HL-60 (cell line): Measurements from ENCODE around the gene GOLGB1.

ENCODE experiments used
- DNase-seq, 2 experiments: peaks; one replicate each; pipeline ENCODE4 v3.0.0-alpha.2; 2010 to 2020; ENCODE audit warnings: low read depth in 1 of 2, low spot score in 1 of 2
- H3K27ac ChIP-seq: fragments of 250-450 bp; sonication (Bioruptor Pico); replicated peaks from 2 replicates; pipeline ENCODE4 v1.5.1; 2020; ENCODE audit warnings: mild to moderate bottlenecking, moderate library complexity
- H3K27me3 ChIP-seq: fragments of 250-450 bp; sonication (Bioruptor Pico); 2 replicates; pipeline ENCODE4 v1.5.1; 2021; ENCODE audit warnings: mild to moderate bottlenecking, moderate library complexity; ENCODE audit not compliant: insufficient read depth, poor library complexity, severe bottlenecking
- H3K4me3 ChIP-seq: replicated peaks from 2 replicates; pipeline ENCODE4 v1.5.1; 2011; ENCODE audit warnings: mild to moderate bottlenecking, control low read depth, low read length; ENCODE audit not compliant: insufficient read depth
- CTCF ChIP-seq: IDR thresholded peaks from one replicate; pipeline ENCODE4 v1.5.1; 2011; ENCODE audit warnings: low read length, control low read depth, inconsistent platforms; ENCODE audit not compliant: insufficient read depth
- GABPA ChIP-seq: IDR thresholded peaks from 2 replicates; pipeline ENCODE4 v1.6.1; 2012; ENCODE audit warnings: low read depth
- POLR2AphosphoS5 ChIP-seq: IDR thresholded peaks from 2 replicates; pipeline ENCODE4 v1.6.1; 2012; ENCODE audit warnings: low read depth
- REST ChIP-seq: IDR thresholded peaks from 2 replicates; pipeline ENCODE4 v1.6.1; 2012; ENCODE audit warnings: low read depth; ENCODE audit not compliant: insufficient replicate concordance
- SPI1 ChIP-seq: IDR thresholded peaks from 2 replicates; pipeline ENCODE4 v1.6.1; 2012; ENCODE audit warnings: low read depth, mild to moderate bottlenecking, borderline replicate concordance

Gene GOLGB1

GRCh38 chr3:121648219-121648958 is 101.2 kb downstream of the GOLGB1 start:
- TF ChIP-seq CTCF: no peak
- no peak for TF ChIP-seq GABPA
- no peak for TF ChIP-seq POLR2AphosphoS5
- TF ChIP-seq SPI1: no peak
- no peak for TF ChIP-seq REST
- no peak overlapping the region for H3K27ac ChIP-seq
- H3K4me3 ChIP-seq: no peak overlapping the region
- no peaks in the 10 kb centered on the region for H3K27me3 ChIP-seq
- no peak for DNase-seq

GRCh38 chr3:121645054-121645453 is 104.5 kb downstream of the GOLGB1 start:
- TF ChIP-seq REST (no peak), POLR2AphosphoS5 (no peak), CTCF (no peak), SPI1 (no peak), GABPA (no peak)
- DNase-seq: no peak
- Histone ChIP-seq H3K4me3 (no peak overlapping the region), H3K27me3 (no peaks in the 10 kb centered on the region), H3K27ac (no peak overlapping the region)

- Histone ChIP-seq H3K4me3 (no peak overlapping the region), H3K27ac (no peak overlapping the region), H3K27me3 (no peaks in the 10 kb centered on the region)
- DNase-seq: no peak
- TF ChIP-seq SPI1: no peak
- no peak for TF ChIP-seq REST
- TF ChIP-seq GABPA: no peak
- no peak for TF ChIP-seq CTCF
Measured at GRCh38 chr3:121642601-121643314, 106.8 kb downstream of the GOLGB1 start.
